ENCODE measurements around the gene MAB21L3. TPM values are rescaled to one million over a fixed set of nuclear protein-coding genes. Genes with fewer than 3 reads are reported as not detected.

The MAB21L3 gene
- total and polyA plus RNA-seq, 2 experiments from 2014 or later: not detected

DNA sequence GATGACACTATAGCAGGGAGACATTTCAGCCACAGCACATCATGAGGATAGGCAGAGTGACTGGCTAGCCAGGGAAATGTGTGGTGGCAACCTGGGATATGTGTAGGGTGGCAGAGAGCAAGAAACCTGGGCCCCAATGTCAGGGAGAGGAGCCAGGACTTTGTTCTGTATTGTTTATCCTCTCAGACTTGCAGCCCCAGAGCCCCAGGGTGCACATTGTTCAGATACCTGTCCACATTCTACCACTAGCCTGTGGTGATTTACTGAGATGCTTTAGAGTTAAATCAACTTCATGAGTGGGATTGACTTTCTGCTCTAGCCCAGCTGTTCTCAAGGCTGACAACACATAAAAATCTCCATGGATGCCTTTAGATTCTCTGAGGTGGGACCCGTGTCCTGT is 61.5 kb downstream of the MAB21L3 start:
- no peak overlapping the region for H3K27ac ChIP-seq (ENCODE audit: low read depth)
- TF ChIP-seq STAT1 (IDR thresholded peaks at IDR 0.05; ENCODE audit: unreplicated experiment) (no peak), NANOG (IDR thresholded peaks at IDR 0.05; ENCODE audit: borderline replicate concordance) (no peak), POLR2AphosphoS5 (IDR thresholded peaks at IDR 0.05; ENCODE audit: low read depth) (no peak), EZH2phosphoT487 (IDR thresholded peaks at IDR 0.05; ENCODE audit: unreplicated experiment) (no peak), ZNF331 (CRISPR knock-in tag; IDR thresholded peaks at IDR 0.05; ENCODE audit: low read depth) (no peak)
- TF ChIP-seq, protein P1, sequence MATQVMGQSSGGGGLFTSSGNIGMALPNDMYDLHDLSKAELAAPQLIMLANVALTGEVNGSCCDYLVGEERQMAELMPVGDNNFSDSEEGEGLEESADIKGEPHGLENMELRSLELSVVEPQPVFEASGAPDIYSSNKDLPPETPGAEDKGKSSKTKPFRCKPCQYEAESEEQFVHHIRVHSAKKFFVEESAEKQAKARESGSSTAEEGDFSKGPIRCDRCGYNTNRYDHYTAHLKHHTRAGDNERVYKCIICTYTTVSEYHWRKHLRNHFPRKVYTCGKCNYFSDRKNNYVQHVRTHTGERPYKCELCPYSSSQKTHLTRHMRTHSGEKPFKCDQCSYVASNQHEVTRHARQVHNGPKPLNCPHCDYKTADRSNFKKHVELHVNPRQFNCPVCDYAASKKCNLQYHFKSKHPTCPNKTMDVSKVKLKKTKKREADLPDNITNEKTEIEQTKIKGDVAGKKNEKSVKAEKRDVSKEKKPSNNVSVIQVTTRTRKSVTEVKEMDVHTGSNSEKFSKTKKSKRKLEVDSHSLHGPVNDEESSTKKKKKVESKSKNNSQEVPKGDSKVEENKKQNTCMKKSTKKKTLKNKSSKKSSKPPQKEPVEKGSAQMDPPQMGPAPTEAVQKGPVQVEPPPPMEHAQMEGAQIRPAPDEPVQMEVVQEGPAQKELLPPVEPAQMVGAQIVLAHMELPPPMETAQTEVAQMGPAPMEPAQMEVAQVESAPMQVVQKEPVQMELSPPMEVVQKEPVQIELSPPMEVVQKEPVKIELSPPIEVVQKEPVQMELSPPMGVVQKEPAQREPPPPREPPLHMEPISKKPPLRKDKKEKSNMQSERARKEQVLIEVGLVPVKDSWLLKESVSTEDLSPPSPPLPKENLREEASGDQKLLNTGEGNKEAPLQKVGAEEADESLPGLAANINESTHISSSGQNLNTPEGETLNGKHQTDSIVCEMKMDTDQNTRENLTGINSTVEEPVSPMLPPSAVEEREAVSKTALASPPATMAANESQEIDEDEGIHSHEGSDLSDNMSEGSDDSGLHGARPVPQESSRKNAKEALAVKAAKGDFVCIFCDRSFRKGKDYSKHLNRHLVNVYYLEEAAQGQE (IDR thresholded peaks at IDR 0.05; ENCODE audit: unreplicated experiment): no peak
- TF ChIP-seq, protein P2, sequence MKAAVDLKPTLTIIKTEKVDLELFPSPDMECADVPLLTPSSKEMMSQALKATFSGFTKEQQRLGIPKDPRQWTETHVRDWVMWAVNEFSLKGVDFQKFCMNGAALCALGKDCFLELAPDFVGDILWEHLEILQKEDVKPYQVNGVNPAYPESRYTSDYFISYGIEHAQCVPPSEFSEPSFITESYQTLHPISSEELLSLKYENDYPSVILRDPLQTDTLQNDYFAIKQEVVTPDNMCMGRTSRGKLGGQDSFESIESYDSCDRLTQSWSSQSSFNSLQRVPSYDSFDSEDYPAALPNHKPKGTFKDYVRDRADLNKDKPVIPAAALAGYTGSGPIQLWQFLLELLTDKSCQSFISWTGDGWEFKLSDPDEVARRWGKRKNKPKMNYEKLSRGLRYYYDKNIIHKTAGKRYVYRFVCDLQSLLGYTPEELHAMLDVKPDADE (IDR thresholded peaks at IDR 0.05): no peak
- no peak overlapping the region for H3K4me3 Mint-ChIP-seq
- H3F3A ChIP-seq (replicated peaks; ENCODE audit: low read depth): no peaks in the 10 kb centered on the region
- peaks cover 7% of the 10 kb centered on the region for H3K27me3 Mint-ChIP-seq (ENCODE audit: insufficient read depth, low read depth, poor library complexity)
- peaks cover 9% of the 10 kb centered on the region; the same call in 2 of the 3 replicates for H3K4me1 Mint-ChIP-seq
- DNase-seq (ENCODE audit: low spot score) (no peak), ATAC-seq (no peak)
- H4K20me1 ChIP-seq (replicated peaks; ENCODE audit: insufficient read depth): no peaks in the 10 kb centered on the region; the same call in 1 of the 2 replicates
- H2AFZ ChIP-seq: no peak overlapping the region; the same call in 1 of the 2 replicates
- no peaks in the 10 kb centered on the region for H3K36me3 ChIP-seq (ENCODE audit: insufficient read depth)
- no peak overlapping the region for H3K27ac Mint-ChIP-seq
- peaks cover 8% of the 10 kb centered on the region for H3K4me1 ChIP-seq (ENCODE audit: insufficient read depth)
- peaks cover 12% of the 10 kb centered on the region for H3K27me3 ChIP-seq (ENCODE audit: insufficient read depth)
- no peak overlapping the region for H3K4me2 ChIP-seq
- H3K36me3 Mint-ChIP-seq (ENCODE audit: low read depth): no peaks in the 10 kb centered on the region
- H3K4me3 ChIP-seq: no peak overlapping the region
- no peaks in the 10 kb centered on the region; the same call in 1 of the 2 replicates for H3K9me2 ChIP-seq (ENCODE audit: insufficient read depth)
- H3K79me2 ChIP-seq (replicated peaks; ENCODE audit: insufficient read depth): no peaks in the 10 kb centered on the region
- no peaks in the 10 kb centered on the region for H3K9me3 Mint-ChIP-seq

DNA sequence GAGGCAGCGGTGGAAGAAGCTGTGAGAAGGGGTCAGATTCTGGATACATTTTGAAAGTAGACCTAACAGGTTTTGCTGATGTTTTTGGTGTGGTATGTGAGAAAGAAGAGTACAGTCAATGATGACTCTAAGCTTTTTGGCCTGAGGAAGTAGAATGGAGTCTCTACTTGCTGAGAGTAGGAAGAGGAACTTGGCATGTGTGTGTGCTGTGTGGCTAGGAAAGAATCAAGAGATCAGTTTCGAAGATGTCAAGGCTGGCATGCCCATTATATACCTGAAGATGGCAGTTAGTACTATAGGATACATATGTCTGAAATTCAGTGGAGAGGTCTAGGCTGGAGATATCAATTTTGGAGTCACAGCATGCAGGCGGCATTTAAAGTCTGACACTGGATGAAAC is 64.4 kb downstream of the MAB21L3 start:
- Mint-ChIP-seq H3K9me3 (no peaks in the 10 kb centered on the region), H3K27me3 (ENCODE audit: insufficient read depth, low read depth, poor library complexity) (no peaks in the 10 kb centered on the region), H3K27ac (no peak overlapping the region), H3K36me3 (ENCODE audit: low read depth) (no peaks in the 10 kb centered on the region), H3K4me3 (no peak overlapping the region), H3K4me1 (no peaks in the 10 kb centered on the region)
- Histone ChIP-seq H3K79me2 (replicated peaks; ENCODE audit: insufficient read depth) (no peaks in the 10 kb centered on the region), H3K27me3 (ENCODE audit: insufficient read depth) (no peaks in the 10 kb centered on the region), H3K4me1 (ENCODE audit: insufficient read depth) (no peaks in the 10 kb centered on the region), H2AFZ (no peak overlapping the region), H4K20me1 (replicated peaks; ENCODE audit: insufficient read depth) (no peaks in the 10 kb centered on the region; the same call in 1 of the 2 replicates), H3F3A (replicated peaks; ENCODE audit: low read depth) (no peaks in the 10 kb centered on the region), H3K4me2 (no peak overlapping the region), H3K27ac (ENCODE audit: low read depth) (no peak overlapping the region), H3K9me2 (ENCODE audit: insufficient read depth) (no peaks in the 10 kb centered on the region; the same call in 1 of the 2 replicates), H3K4me3 (no peak overlapping the region), H3K36me3 (ENCODE audit: insufficient read depth) (no peaks in the 10 kb centered on the region)
- no peak for ATAC-seq
- no peak for DNase-seq (ENCODE audit: low spot score)
- TF ChIP-seq POLR2AphosphoS5 (IDR thresholded peaks at IDR 0.05; ENCODE audit: low read depth): no peak
- no peak for TF ChIP-seq EZH2phosphoT487 (IDR thresholded peaks at IDR 0.05; ENCODE audit: unreplicated experiment)
- TF ChIP-seq, protein P3, sequence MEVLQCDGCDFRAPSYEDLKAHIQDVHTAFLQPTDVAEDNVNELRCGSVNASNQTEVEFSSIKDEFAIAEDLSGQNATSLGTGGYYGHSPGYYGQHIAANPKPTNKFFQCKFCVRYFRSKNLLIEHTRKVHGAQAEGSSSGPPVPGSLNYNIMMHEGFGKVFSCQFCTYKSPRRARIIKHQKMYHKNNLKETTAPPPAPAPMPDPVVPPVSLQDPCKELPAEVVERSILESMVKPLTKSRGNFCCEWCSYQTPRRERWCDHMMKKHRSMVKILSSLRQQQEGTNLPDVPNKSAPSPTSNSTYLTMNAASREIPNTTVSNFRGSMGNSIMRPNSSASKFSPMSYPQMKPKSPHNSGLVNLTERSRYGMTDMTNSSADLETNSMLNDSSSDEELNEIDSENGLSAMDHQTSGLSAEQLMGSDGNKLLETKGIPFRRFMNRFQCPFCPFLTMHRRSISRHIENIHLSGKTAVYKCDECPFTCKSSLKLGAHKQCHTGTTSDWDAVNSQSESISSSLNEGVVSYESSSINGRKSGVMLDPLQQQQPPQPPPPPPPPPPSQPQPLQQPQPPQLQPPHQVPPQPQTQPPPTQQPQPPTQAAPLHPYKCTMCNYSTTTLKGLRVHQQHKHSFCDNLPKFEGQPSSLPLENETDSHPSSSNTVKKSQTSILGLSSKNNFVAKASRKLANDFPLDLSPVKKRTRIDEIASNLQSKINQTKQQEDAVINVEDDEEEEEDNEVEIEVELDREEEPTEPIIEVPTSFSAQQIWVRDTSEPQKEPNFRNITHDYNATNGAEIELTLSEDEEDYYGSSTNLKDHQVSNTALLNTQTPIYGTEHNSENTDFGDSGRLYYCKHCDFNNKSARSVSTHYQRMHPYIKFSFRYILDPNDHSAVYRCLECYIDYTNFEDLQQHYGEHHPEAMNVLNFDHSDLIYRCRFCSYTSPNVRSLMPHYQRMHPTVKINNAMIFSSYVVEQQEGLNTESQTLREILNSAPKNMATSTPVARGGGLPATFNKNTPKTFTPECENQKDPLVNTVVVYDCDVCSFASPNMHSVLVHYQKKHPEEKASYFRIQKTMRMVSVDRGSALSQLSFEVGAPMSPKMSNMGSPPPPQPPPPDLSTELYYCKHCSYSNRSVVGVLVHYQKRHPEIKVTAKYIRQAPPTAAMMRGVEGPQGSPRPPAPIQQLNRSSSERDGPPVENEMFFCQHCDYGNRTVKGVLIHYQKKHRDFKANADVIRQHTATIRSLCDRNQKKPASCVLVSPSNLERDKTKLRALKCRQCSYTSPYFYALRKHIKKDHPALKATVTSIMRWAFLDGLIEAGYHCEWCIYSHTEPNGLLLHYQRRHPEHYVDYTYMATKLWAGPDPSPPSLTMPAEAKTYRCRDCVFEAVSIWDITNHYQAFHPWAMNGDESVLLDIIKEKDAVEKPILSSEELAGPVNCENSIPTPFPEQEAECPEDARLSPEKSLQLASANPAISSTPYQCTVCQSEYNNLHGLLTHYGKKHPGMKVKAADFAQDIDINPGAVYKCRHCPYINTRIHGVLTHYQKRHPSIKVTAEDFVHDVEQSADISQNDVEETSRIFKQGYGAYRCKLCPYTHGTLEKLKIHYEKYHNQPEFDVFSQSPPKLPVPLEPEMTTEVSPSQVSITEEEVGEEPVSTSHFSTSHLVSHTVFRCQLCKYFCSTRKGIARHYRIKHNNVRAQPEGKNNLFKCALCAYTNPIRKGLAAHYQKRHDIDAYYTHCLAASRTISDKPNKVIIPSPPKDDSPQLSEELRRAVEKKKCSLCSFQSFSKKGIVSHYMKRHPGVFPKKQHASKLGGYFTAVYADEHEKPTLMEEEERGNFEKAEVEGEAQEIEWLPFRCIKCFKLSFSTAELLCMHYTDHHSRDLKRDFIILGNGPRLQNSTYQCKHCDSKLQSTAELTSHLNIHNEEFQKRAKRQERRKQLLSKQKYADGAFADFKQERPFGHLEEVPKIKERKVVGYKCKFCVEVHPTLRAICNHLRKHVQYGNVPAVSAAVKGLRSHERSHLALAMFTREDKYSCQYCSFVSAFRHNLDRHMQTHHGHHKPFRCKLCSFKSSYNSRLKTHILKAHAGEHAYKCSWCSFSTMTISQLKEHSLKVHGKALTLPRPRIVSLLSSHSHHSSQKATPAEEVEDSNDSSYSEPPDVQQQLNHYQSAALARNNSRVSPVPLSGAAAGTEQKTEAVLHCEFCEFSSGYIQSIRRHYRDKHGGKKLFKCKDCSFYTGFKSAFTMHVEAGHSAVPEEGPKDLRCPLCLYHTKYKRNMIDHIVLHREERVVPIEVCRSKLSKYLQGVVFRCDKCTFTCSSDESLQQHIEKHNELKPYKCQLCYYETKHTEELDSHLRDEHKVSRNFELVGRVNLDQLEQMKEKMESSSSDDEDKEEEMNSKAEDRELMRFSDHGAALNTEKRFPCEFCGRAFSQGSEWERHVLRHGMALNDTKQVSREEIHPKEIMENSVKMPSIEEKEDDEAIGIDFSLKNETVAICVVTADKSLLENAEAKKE (CRISPR knock-in tag; IDR thresholded peaks at IDR 0.05): no peak
- TF ChIP-seq, protein P2 (IDR thresholded peaks at IDR 0.05): no peak
- no peak for TF ChIP-seq STAT1 (IDR thresholded peaks at IDR 0.05; ENCODE audit: unreplicated experiment)

All from GM23338 (cell line).